Nephron progenitor cell (in vitro differentiated cells): ENCODE data around the gene ELAC1.

Experiments
- DNase-seq: peaks from one replicate; pipeline ENCODE4 v3.0.0; 2021
- H3K27ac Mint-ChIP-seq: 2 replicates; pipeline ENCODE4 v1.8.0; 2021; ENCODE audit warnings: mild to moderate bottlenecking, moderate library complexity, mixed read lengths
- H3K27me3 Mint-ChIP-seq: 2 replicates; pipeline ENCODE4 v1.8.0; 2021; ENCODE audit warnings: mild to moderate bottlenecking, low read depth, mixed read lengths; ENCODE audit not compliant: poor library complexity
- H3K36me3 Mint-ChIP-seq: 2 replicates; pipeline ENCODE4 v1.8.0; 2021; ENCODE audit warnings: low read depth, mixed read lengths
- H3K4me1 Mint-ChIP-seq: 2 replicates; pipeline ENCODE4 v1.8.0; 2021; ENCODE audit warnings: mixed read lengths
- H3K4me3 Mint-ChIP-seq: 2 replicates; pipeline ENCODE4 v1.8.0; 2021; ENCODE audit warnings: mild to moderate bottlenecking, moderate library complexity, mixed read lengths
- H3K9me3 Mint-ChIP-seq: 2 replicates; pipeline ENCODE4 v1.8.0; 2021; ENCODE audit warnings: mild to moderate bottlenecking, moderate library complexity, mixed read lengths
- TF ChIP-seq, protein P1 (sequence below): fragments of 200-600 bp; sonication (generic); IDR thresholded peaks from 2 replicates; pipeline ENCODE4 v1.5.0; 2021; ENCODE audit warnings: antibody characterized with exemption

Gene ELAC1

DNA sequence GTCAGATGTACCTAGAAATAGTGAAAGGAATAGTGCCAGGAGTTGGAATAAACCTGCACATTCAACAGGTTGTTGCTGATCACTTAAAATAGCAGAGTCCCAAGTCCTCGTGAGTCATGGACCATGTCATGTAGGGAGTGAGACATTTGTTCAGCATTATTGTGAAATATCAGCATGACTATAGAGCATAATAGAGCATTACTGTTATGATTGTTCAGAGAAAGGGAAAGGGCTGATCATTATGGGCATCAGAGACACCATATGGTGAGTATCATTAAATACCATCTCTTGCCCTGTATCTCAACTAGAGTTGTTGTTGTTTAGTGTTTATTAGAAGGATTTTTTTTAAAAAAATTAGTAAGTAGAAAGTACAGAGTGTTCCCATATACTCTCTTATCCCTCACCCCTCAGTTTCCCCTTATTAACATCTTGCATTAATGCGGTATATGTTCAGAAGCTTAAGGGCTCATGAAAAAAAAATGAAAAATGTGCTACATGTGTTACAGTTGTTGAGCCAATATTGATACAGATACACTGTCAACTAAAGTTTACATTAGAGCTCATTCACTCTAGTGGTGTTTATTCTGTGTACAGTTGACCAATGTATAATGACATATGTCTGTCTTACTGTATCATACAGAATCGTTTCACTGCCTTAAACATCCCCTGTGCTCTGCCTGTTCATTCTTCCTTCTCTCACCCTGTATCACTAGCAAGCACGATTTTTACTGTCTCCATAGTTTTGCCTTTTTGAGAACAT is 5.7 kb downstream of the ELAC1 start:
- H3K27ac Mint-ChIP-seq, result no peak overlapping the region
- H3K36me3 Mint-ChIP-seq, result peaks cover 45% of the 10 kb centered on the region
- TF ChIP-seq, protein P1, sequence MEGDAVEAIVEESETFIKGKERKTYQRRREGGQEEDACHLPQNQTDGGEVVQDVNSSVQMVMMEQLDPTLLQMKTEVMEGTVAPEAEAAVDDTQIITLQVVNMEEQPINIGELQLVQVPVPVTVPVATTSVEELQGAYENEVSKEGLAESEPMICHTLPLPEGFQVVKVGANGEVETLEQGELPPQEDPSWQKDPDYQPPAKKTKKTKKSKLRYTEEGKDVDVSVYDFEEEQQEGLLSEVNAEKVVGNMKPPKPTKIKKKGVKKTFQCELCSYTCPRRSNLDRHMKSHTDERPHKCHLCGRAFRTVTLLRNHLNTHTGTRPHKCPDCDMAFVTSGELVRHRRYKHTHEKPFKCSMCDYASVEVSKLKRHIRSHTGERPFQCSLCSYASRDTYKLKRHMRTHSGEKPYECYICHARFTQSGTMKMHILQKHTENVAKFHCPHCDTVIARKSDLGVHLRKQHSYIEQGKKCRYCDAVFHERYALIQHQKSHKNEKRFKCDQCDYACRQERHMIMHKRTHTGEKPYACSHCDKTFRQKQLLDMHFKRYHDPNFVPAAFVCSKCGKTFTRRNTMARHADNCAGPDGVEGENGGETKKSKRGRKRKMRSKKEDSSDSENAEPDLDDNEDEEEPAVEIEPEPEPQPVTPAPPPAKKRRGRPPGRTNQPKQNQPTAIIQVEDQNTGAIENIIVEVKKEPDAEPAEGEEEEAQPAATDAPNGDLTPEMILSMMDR, result no peak
- H3K27me3 Mint-ChIP-seq, result no peaks in the 10 kb centered on the region
- no peak overlapping the region for H3K4me3 Mint-ChIP-seq
- no peak for DNase-seq
- H3K4me1 Mint-ChIP-seq, result peaks cover 16% of the 10 kb centered on the region
- peaks cover 31% of the 10 kb centered on the region for H3K9me3 Mint-ChIP-seq

DNA sequence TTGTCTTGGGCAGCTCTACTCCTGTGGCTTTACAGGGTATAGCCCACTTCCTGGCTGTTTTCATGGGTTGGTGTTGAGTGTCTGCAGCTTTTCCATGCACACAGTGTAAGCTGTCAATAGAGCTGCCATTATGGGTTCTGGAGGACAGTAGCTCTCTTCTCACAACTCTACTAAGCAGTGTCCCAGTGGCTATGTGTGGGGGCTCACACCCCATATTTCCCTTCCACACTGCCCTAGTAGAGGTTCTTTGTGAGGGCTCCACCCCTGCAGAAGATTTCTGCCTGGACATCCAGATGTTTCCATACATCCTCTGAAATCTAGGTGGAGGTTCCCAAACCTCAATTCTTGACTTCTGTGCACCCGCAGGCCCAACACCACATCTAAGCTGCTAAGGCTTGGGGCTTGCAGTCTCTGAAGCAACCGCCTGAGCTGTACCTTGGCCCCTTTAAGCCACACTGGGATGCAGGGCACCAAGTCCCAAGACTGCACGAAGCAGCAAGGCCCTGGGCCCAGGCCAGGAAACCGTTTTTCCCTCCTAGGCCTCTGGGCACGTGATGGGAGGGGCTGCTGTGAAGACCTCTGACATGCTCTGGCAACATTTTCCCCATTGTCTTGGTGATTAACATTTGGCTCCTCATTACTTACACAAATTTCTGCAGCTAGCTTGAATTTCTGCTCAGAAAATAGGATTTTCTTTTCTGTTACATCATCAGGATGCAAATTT is 9.4 kb downstream of the ELAC1 start:
- H3K4me3 Mint-ChIP-seq, result no peak overlapping the region
- H3K4me1 Mint-ChIP-seq, result no peaks in the 10 kb centered on the region
- no peak overlapping the region for H3K27ac Mint-ChIP-seq
- no peak for DNase-seq
- no peaks in the 10 kb centered on the region for H3K27me3 Mint-ChIP-seq
- peaks cover 74% of the 10 kb centered on the region for H3K36me3 Mint-ChIP-seq
- H3K9me3 Mint-ChIP-seq, result peaks cover 31% of the 10 kb centered on the region
- TF ChIP-seq, protein P1, result no peak

DNA sequence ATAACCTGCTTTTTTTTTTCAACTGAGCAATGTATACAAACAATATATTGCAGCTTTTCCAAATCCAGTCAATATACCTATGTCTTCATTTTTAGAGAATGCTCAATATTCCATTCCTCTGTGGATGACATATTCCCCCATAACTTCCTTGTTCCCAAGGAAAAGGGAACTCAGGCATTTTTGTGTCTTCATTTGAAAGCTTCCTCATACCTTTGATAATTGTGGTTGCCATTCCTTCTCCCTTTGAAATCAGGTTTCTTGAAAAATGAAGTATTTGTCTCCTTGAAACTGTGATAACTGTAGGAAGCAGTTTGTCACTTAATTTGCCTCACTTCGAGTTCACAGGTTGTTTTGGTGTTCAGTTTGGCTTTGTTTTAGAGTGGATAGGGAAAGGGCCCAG is 13.5 kb downstream of the ELAC1 start:
- TF ChIP-seq, protein P1, result no peak
- H3K4me1 Mint-ChIP-seq, result no peaks in the 10 kb centered on the region
- no peaks in the 10 kb centered on the region for H3K27me3 Mint-ChIP-seq
- H3K4me3 Mint-ChIP-seq, result no peak overlapping the region
- DNase-seq, result no peak
- no peak overlapping the region for H3K27ac Mint-ChIP-seq
- H3K36me3 Mint-ChIP-seq, result peaks cover 74% of the 10 kb centered on the region
- peaks cover 21% of the 10 kb centered on the region for H3K9me3 Mint-ChIP-seq

DNA sequence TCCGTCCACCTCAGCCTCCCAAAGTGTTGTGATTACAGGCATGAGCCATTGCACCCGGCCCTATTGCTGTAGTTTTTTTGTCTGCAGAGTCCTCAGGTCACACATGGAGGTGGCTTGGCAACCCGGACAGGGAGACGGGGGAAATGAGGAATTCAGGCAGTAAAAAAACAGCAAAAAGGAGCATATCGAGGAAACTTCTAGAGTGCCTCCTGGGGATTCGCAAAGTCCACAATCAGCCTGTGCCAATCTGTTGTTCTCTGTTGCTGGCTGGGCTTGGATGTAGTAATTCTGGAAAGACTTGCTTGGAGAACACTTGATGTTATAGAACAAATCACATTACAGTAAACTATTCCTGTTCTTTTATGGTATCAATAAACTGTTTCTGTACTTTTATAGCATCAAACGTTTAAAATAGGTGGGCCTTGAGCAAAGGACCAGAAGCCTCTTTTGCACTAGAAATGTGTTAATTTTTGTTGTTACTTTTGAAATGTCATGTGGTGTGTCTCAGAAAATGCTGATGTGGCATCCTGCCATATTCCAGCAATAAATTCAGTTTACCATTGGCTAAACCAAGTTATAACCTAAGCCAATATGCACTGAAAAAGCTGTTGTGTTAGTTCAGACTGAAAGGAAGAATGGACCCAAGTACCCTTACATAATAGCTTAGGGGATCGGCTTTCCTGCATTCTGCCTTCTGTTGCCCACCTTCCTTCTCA is 14.4 kb downstream of the ELAC1 start:
- peaks cover 13% of the 10 kb centered on the region for H3K9me3 Mint-ChIP-seq
- no peak overlapping the region for H3K27ac Mint-ChIP-seq
- H3K27me3 Mint-ChIP-seq, result no peaks in the 10 kb centered on the region
- peaks cover 70% of the 10 kb centered on the region for H3K36me3 Mint-ChIP-seq
- TF ChIP-seq, protein P1, result no peak
- H3K4me3 Mint-ChIP-seq, result no peak overlapping the region
- no peaks in the 10 kb centered on the region for H3K4me1 Mint-ChIP-seq
- DNase-seq, result no peak

DNA sequence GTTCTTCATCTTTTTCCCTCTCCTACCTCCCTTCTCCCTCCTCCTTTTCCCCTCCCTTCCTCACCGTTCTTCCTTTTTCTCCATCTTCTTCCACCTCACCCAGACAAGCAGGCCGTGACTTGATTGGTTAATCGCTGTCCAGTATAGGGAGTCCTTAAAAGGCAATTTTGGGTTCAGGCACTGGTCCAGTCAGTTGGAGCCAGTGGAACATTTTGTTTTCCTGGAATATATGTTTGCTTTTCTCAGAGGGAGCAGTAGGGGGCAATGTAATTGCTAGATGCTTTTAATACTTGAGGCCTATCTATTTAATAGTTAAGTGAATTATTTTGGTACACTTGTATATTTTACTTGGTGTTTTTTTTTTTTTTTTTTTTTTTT is 15.0 kb downstream of the ELAC1 start:
- Mint-ChIP-seq H3K27ac (no peak overlapping the region), H3K4me3 (no peak overlapping the region), H3K9me3 (peaks cover 7% of the 10 kb centered on the region), H3K4me1 (no peaks in the 10 kb centered on the region), H3K27me3 (no peaks in the 10 kb centered on the region), H3K36me3 (peaks cover 65% of the 10 kb centered on the region)
- TF ChIP-seq, protein P1, result no peak
- no peak for DNase-seq
